H1 (cell line): ENCODE results near the gene MT1G. TPM values are rescaled to one million over a fixed set of nuclear protein-coding genes. Genes with fewer than 3 reads are reported as not detected.

Experiments
- CTCF ChIA-PET: fragments of 300-600 bp; sonication (Branson Sonifier 250); formaldehyde crosslinking; loops from one replicate; lab custom pipeline; 2021; ENCODE audit not compliant: partially characterized antibody; lab: Charles Lee
- POLR2A ChIA-PET: fragments of 300-600 bp; sonication (Branson Sonifier 250); formaldehyde crosslinking; loops from one replicate; lab custom pipeline; 2021; ENCODE audit warnings: inconsistent platforms; ENCODE audit not compliant: partially characterized antibody; lab: Charles Lee
- DNase-seq, 2 experiments: peaks; one replicate each; pipeline versions ENCODE4 v3.0.0 to v3.0.0-alpha.2; 2010 to 2022; ENCODE audit warnings: low spot score in 2 of 2, low read depth in 1 of 2, mixed read lengths in 1 of 2
- FAIRE-seq: peaks from 2 replicates; lab custom pipeline; 2011; peaks lifted over from hg19 to GRCh38; lab: Jason Lieb, UNC
- H2AFZ ChIP-seq: 2 replicates; pipeline ENCODE4 v1.8.1; 2012; ENCODE audit warnings: low read length, inconsistent platforms
- H2AK5ac ChIP-seq: 2 replicates; pipeline ENCODE4 v1.6.1; 2013; ENCODE audit warnings: low read depth, low read length
- H2BK120ac ChIP-seq: replicated peaks from 2 replicates; pipeline ENCODE3; 2013; ENCODE audit warnings: low read depth, low read length, inconsistent platforms
- H2BK12ac ChIP-seq: 2 replicates; pipeline ENCODE4 v1.6.1; 2013; ENCODE audit warnings: low read depth, low read length
- H2BK15ac ChIP-seq: 2 replicates; pipeline ENCODE4 v1.6.1; 2013; ENCODE audit warnings: low read length
- H2BK20ac ChIP-seq: 2 replicates; pipeline ENCODE4 v1.6.1; 2013; ENCODE audit warnings: low read length
- H2BK5ac ChIP-seq: 2 replicates; pipeline ENCODE4 v1.6.1; 2013; ENCODE audit warnings: low read depth, low read length
- H3K14ac ChIP-seq: 2 replicates; pipeline ENCODE4 v1.6.1; 2013; ENCODE audit warnings: inconsistent platforms; ENCODE audit not compliant: insufficient read length
- H3K18ac ChIP-seq: 2 replicates; pipeline ENCODE4 v1.6.1; 2013; ENCODE audit warnings: low read length; ENCODE audit errors: extremely low read depth
- H3K23ac ChIP-seq: 2 replicates; pipeline ENCODE4 v1.6.1; 2013; ENCODE audit warnings: inconsistent platforms; ENCODE audit not compliant: insufficient read length
- H3K23me2 ChIP-seq: 2 replicates; pipeline ENCODE4 v1.6.1; 2013; ENCODE audit warnings: low read depth, low read length
- H3K27ac ChIP-seq: 2 replicates; pipeline ENCODE4 v1.6.1; 2011; ENCODE audit warnings: low read depth, low read length, inconsistent platforms
- H3K27me3 ChIP-seq, 4 experiments: replicated peaks in 1 of 4; 1 replicate in 1 of 4; 2 replicates in 3 of 4; pipeline versions ENCODE4 v1.6.1 to v1.8.1; 2011 to 2013; ENCODE audit warnings: low read length in 3 of 4, mild to moderate bottlenecking in 3 of 4, inconsistent platforms in 2 of 4, mixed read lengths in 2 of 4, moderate library complexity in 1 of 4; ENCODE audit not compliant: control insufficient read depth in 3 of 4, insufficient read depth in 3 of 4; ENCODE audit errors: extremely low read depth in 1 of 4
- H3K36me3 ChIP-seq, 4 experiments: 2 replicates each; pipeline versions ENCODE4 v1.6.1 to v1.8.1; 2011 to 2013; ENCODE audit warnings: mild to moderate bottlenecking in 4 of 4, low read length in 3 of 4, moderate library complexity in 2 of 4, control low read depth in 1 of 4, inconsistent platforms in 1 of 4; ENCODE audit not compliant: insufficient read depth in 4 of 4, control insufficient read depth in 2 of 4
- H3K4ac ChIP-seq: replicated peaks from 2 replicates; pipeline ENCODE3; 2013; ENCODE audit warnings: low read length, low read depth, mixed read lengths, inconsistent platforms; ENCODE audit not compliant: insufficient read length
- H3K4me1 ChIP-seq, 4 experiments: replicated peaks in 1 of 4; 1 replicate in 1 of 4; 2 replicates in 3 of 4; pipeline versions ENCODE4 v1.6.1 to v1.8.1; 2011 to 2013; ENCODE audit warnings: low read length in 3 of 4, inconsistent platforms in 2 of 4, mixed read lengths in 1 of 4; ENCODE audit not compliant: insufficient read depth in 4 of 4, control insufficient read depth in 3 of 4
- H3K4me2 ChIP-seq, 2 experiments: 2 replicates each; pipeline versions ENCODE4 v1.6.1 to v1.8.1; 2011 to 2013; ENCODE audit warnings: low read depth in 2 of 2, low read length in 2 of 2, control low read depth in 1 of 2, inconsistent platforms in 1 of 2, mild to moderate bottlenecking in 1 of 2; ENCODE audit not compliant: insufficient read depth in 1 of 2
- H3K4me3 ChIP-seq, 4 experiments: fragments of 200-600, 300-600 bp in 1 of 4; sonication (generic), shearing (Covaris generic), sonication (Bioruptor Twin) in 1 of 4; 2 replicates each; pipeline versions ENCODE4 v1.5.1 to v1.8.1; 2011 to 2016; ENCODE audit warnings: low read length in 4 of 4, low read depth in 3 of 4, control low read depth in 2 of 4, inconsistent platforms in 2 of 4, mild to moderate bottlenecking in 2 of 4, mixed read lengths in 1 of 4, moderate library complexity in 1 of 4; ENCODE audit not compliant: insufficient read depth in 2 of 4; ENCODE audit errors: extremely low read depth in 1 of 4
- H3K56ac ChIP-seq: replicated peaks from 2 replicates; pipeline ENCODE3; 2013; ENCODE audit warnings: low read depth, mild to moderate bottlenecking, mixed read lengths, low read length, inconsistent platforms; ENCODE audit not compliant: insufficient read length
- H3K79me1 ChIP-seq: 2 replicates; pipeline ENCODE4 v1.6.1; 2013; ENCODE audit warnings: low read depth, low read length, control low read depth
- H3K79me2 ChIP-seq, 2 experiments: 2 replicates each; pipeline versions ENCODE4 v1.6.1 to v1.8.1; 2012 to 2013; ENCODE audit warnings: low read length in 2 of 2, mild to moderate bottlenecking in 2 of 2, inconsistent platforms in 1 of 2; ENCODE audit not compliant: insufficient read depth in 2 of 2, control insufficient read depth in 1 of 2
- H3K9ac ChIP-seq, 4 experiments: replicated peaks in 1 of 4; 1 replicate in 1 of 4; 2 replicates in 3 of 4; pipeline versions ENCODE4 v1.6.1 to v1.8.1; 2011 to 2013; ENCODE audit warnings: low read depth in 3 of 4, low read length in 3 of 4, control low read depth in 2 of 4, mild to moderate bottlenecking in 2 of 4, moderate library complexity in 2 of 4, inconsistent platforms in 1 of 4; ENCODE audit errors: extremely low read depth in 1 of 4
- H3K9me3 ChIP-seq, 2 experiments: 2 replicates each; pipeline versions ENCODE4 v1.6.1 to v1.8.1; 2012 to 2013; ENCODE audit warnings: mild to moderate bottlenecking in 2 of 2, moderate library complexity in 2 of 2, control low read depth in 1 of 2, inconsistent platforms in 1 of 2, low read depth in 1 of 2, low read length in 1 of 2, mixed read lengths in 1 of 2; ENCODE audit not compliant: insufficient read depth in 2 of 2
- H4K20me1 ChIP-seq, 2 experiments: replicated peaks in 1 of 2; 2 replicates each; pipeline versions ENCODE3 to v1.8.1; 2011 to 2013; ENCODE audit warnings: inconsistent platforms in 2 of 2, low read length in 2 of 2, mild to moderate bottlenecking in 1 of 2; ENCODE audit not compliant: insufficient read depth in 2 of 2, control insufficient read depth in 1 of 2
- H4K5ac ChIP-seq: 2 replicates; pipeline ENCODE4 v1.6.1; 2013; ENCODE audit warnings: low read length, low read depth, mixed read lengths, inconsistent platforms; ENCODE audit not compliant: insufficient read length
- H4K8ac ChIP-seq: 2 replicates; pipeline ENCODE4 v1.8.0; 2013; ENCODE audit warnings: mild to moderate bottlenecking, moderate library complexity, low read length, inconsistent platforms; ENCODE audit not compliant: insufficient read depth; ENCODE audit errors: extremely low read depth
- H4K91ac ChIP-seq: replicated peaks from 2 replicates; pipeline ENCODE3; 2013; ENCODE audit warnings: low read length, mixed read lengths, inconsistent platforms; ENCODE audit not compliant: insufficient read length
- CEBPB ChIP-seq: IDR thresholded peaks from 2 replicates; pipeline ENCODE4 v1.6.1; 2012; ENCODE audit warnings: low read depth, low read length
- GTF2F1 ChIP-seq: IDR thresholded peaks from 2 replicates; pipeline ENCODE4 v1.6.1; 2012; ENCODE audit warnings: low read depth, low read length, improper control_type of control experiment, borderline replicate concordance
- KDM4A ChIP-seq: IDR thresholded peaks from one replicate; pipeline ENCODE4 v1.7.1; 2012; ENCODE audit warnings: low read depth, mild to moderate bottlenecking, moderate library complexity, low read length, inconsistent platforms; ENCODE audit not compliant: severe bottlenecking
- NRF1 ChIP-seq: IDR thresholded peaks from 2 replicates; pipeline ENCODE4 v1.6.1; 2011; ENCODE audit warnings: mild to moderate bottlenecking, low read depth, low read length, improper control_type of control experiment
- RFX5 ChIP-seq: IDR thresholded peaks from 2 replicates; pipeline ENCODE4 v1.6.1; 2011; ENCODE audit warnings: low read depth, low read length, improper control_type of control experiment, borderline replicate concordance
- TBP ChIP-seq: IDR thresholded peaks from 2 replicates; pipeline ENCODE4 v1.6.1; 2011; ENCODE audit warnings: low read depth, low read length, improper control_type of control experiment
- WGBS, 2 experiments: shearing (Covaris generic) in 1 of 2; methylation state at CpG; one replicate each; pipeline versions ENCODE4 v1.1.6 to v1.1.7; 2013 to 2015; ENCODE audit warnings: low lambda C conversion rate in 2 of 2, mixed read lengths in 2 of 2, inconsistent platforms in 1 of 2, low coverage in 1 of 2, missing lambda C conversion rate in 1 of 2; ENCODE audit not compliant: insufficient replicate concordance in 2 of 2, insufficient coverage in 1 of 2, insufficient read length in 1 of 2; ENCODE audit errors: extremely low coverage in 1 of 2, missing lambda C conversion rate in 1 of 2; 5-methylcytosine and 5-hydroxymethylcytosine counted together
- polyA plus RNA-seq, 7 experiments: library from polyadenylated mRNA; depleted of rRNA in 3 of 7; stranded (reverse) in 5 of 7; unstranded in 2 of 7; fragments of >200 nt in 5 of 7; fragments of 200-250 nt in 2 of 7; gene quantifications; 1 replicate in 5 of 7; 2 replicates in 1 of 7; 4 replicates in 1 of 7; pipeline versions ENCODE4 v1.2.1 to v1.2.3, GENCODE V29; 2011 to 2013; ENCODE audit warnings: missing spikeins in 2 of 7, mixed read lengths in 2 of 7
- total RNA-seq: library from RNA; stranded (reverse); fragmentation: NEBNext Ultra II Directional; extraction: Animal tissue kit (Norgen Biotek cat#: 25700); gene quantifications from 2 replicates; pipeline ENCODE4 v1.2.1, GENCODE V29; 2021
- TF ChIP-seq, protein P1 (sequence below): IDR thresholded peaks from 2 replicates; pipeline ENCODE4 v1.6.1; 2012; ENCODE audit warnings: low read length, inconsistent platforms
- TF ChIP-seq, protein P2 (sequence below): IDR thresholded peaks from 2 replicates; pipeline ENCODE4 v1.6.1; 2012; ENCODE audit warnings: inconsistent platforms

MT1G gene
- total and polyA plus RNA-seq, 2 of the 8 experiments (the other 6 are each of a cell fraction or from before 2014, with no cell fraction given), result 17.7 to 515 TPM

DNA sequence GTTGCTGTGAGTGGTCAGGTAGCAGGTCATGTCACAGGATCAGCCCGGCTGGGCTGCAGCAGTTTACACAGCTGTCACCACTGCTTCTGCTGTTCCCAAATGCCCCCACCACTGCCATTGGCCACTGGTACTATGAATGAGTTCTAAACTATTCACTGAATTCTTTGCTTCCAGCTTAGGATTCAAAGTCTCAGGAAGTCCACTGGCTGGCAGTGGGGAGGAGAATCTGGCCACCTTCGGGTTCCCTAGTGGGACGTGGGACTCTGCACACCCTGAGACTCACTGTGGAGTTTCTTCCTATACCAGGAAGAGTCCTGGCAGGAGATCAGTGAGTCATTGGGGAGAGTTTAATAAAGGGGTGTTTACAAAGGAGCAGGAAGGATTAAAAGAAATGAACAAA, 21.3 kb upstream of the MT1G start:
- Histone ChIP-seq H4K8ac (no peak overlapping the region), H3K4ac (no peak overlapping the region), H3K79me1 (no peaks in the 10 kb centered on the region), H2BK12ac (no peak overlapping the region), H2AK5ac (no peak overlapping the region), H3K14ac (no peak overlapping the region), H3K56ac (no peak overlapping the region), H2AFZ (no peak overlapping the region), H3K23ac (no peak overlapping the region), H3K4me2 (no peak overlapping the region), H3K4me1 (no peaks in the 10 kb centered on the region), H3K18ac (no peak overlapping the region), H3K27me3 (no peaks in the 10 kb centered on the region), H3K9me3 (no peaks in the 10 kb centered on the region), H2BK5ac (no peak overlapping the region), H3K79me2 (no peaks in the 10 kb centered on the region), H2BK20ac (no peak overlapping the region), H3K9ac (no peak overlapping the region), H2BK15ac (no peak overlapping the region), H4K20me1 (no peaks in the 10 kb centered on the region), H4K91ac (no peak overlapping the region), H3K27ac (no peak overlapping the region), H2BK120ac (no peak overlapping the region), H3K36me3 (no peaks in the 10 kb centered on the region), H3K23me2 (no peaks in the 10 kb centered on the region), H3K4me3 (no peak overlapping the region), H4K5ac (no peak overlapping the region)
- CTCF ChIA-PET, result interaction anchor here (0.8 to 2.9 kb wide), 10 partner anchors 9 to 173 kb away, joined by 3 to 10 read pairs (median 4); partner anchors contain the start of gene MT1E
- no peak for DNase-seq
- no peak for FAIRE-seq
- TF ChIP-seq CEBPB (no peak), RFX5 (no peak), TBP (no peak), GTF2F1 (no peak), NRF1 (no peak), KDM4A (no peak)
- TF ChIP-seq, protein P1, sequence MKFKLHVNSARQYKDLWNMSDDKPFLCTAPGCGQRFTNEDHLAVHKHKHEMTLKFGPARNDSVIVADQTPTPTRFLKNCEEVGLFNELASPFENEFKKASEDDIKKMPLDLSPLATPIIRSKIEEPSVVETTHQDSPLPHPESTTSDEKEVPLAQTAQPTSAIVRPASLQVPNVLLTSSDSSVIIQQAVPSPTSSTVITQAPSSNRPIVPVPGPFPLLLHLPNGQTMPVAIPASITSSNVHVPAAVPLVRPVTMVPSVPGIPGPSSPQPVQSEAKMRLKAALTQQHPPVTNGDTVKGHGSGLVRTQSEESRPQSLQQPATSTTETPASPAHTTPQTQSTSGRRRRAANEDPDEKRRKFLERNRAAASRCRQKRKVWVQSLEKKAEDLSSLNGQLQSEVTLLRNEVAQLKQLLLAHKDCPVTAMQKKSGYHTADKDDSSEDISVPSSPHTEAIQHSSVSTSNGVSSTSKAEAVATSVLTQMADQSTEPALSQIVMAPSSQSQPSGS, result no peak
- TF ChIP-seq, protein P2, sequence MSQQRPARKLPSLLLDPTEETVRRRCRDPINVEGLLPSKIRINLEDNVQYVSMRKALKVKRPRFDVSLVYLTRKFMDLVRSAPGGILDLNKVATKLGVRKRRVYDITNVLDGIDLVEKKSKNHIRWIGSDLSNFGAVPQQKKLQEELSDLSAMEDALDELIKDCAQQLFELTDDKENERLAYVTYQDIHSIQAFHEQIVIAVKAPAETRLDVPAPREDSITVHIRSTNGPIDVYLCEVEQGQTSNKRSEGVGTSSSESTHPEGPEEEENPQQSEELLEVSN, result no peak
- WGBS, 2 experiments, result 80% methylated on average over 3 of the region's 3 CpGs; no CpG with 5 or more reads in 1 of the 2 experiments
- POLR2A ChIA-PET, result interaction anchor here (2.7 kb wide), 1 partner anchor 13 kb away, joined by 10 read pairs; no protein-coding TSS in a partner anchor
